Endothelial cell of umbilical vein (primary cell): Measurements from ENCODE around the gene RNASET2. TPM values are rescaled to one million over a fixed set of nuclear protein-coding genes. Genes with fewer than 3 reads are reported as not detected.

Source experiments
- BruUV-seq: library from RNA; stranded (reverse); fragments of 400-500 nt; replicated peaks from 2 replicates; lab custom pipeline; 2021; lab: Mats Ljungman, UMichigan
- CTCF ChIA-PET: fragments of 300-600, 350-600 bp; sonication (Branson Sonifier 250); formaldehyde crosslinking; loops from one replicate; lab custom pipeline; 2021; ENCODE audit warnings: antibody characterized with exemption, inconsistent platforms; lab: Charles Lee
- POLR2A ChIA-PET: fragments of 300-600, 350-600 bp; sonication (Branson Sonifier 250); formaldehyde crosslinking; loops from one replicate; lab custom pipeline; 2021; ENCODE audit warnings: antibody characterized with exemption, inconsistent platforms; lab: Charles Lee
- DNase-seq: peaks from one replicate; pipeline ENCODE4 v3.0.0-alpha.2; 2011; ENCODE audit warnings: low read depth, low spot score
- FAIRE-seq: peaks from 2 replicates; lab custom pipeline; 2011; peaks lifted over from hg19 to GRCh38; lab: Jason Lieb, UNC
- H2AFZ ChIP-seq: 2 replicates; pipeline ENCODE4 v1.6.0; 2012; ENCODE audit warnings: low read depth, low read length, control low read depth, inconsistent platforms
- H3K27ac ChIP-seq: 2 replicates; pipeline ENCODE4 v1.5.1; 2011; ENCODE audit warnings: low read depth, mild to moderate bottlenecking, control low read depth, low read length, moderate library complexity; ENCODE audit not compliant: insufficient read depth
- H3K27me3 ChIP-seq, 2 experiments: 2 replicates each; pipeline versions ENCODE4 v1.6.0 to v1.6.1; 2011; ENCODE audit warnings: low read length in 2 of 2, mixed read lengths in 1 of 2; ENCODE audit not compliant: control insufficient read depth in 2 of 2, insufficient read depth in 2 of 2
- H3K36me3 ChIP-seq, 2 experiments: 2 replicates in 1 of 2; 3 replicates in 1 of 2; pipeline ENCODE4 v1.5.1; 2011; ENCODE audit warnings: low read length in 2 of 2, mild to moderate bottlenecking in 1 of 2, moderate library complexity in 1 of 2; ENCODE audit not compliant: control insufficient read depth in 2 of 2, insufficient read depth in 2 of 2; ENCODE audit errors: extremely low read depth in 1 of 2
- H3K4me1 ChIP-seq: 3 replicates; pipeline ENCODE4 v1.5.1; 2011; ENCODE audit warnings: mild to moderate bottlenecking, low read length; ENCODE audit not compliant: control insufficient read depth, insufficient read depth; ENCODE audit errors: extremely low read depth
- H3K4me2 ChIP-seq: 2 replicates; pipeline ENCODE4 v1.6.1; 2011; ENCODE audit warnings: low read length, control low read depth, mixed read lengths; ENCODE audit not compliant: insufficient read depth
- H3K4me3 ChIP-seq, 3 experiments: fragments of 200-600 bp in 1 of 3; sonication (generic), shearing (Covaris generic) in 1 of 3; replicated peaks in 1 of 3; 2 replicates each; pipeline ENCODE4 v1.5.1; 2011 to 2016; ENCODE audit warnings: control low read depth in 3 of 3, low read length in 3 of 3, mild to moderate bottlenecking in 2 of 3, inconsistent platforms in 1 of 3, low read depth in 1 of 3, moderate library complexity in 1 of 3; ENCODE audit not compliant: insufficient read depth in 1 of 3
- H3K79me2 ChIP-seq: 2 replicates; pipeline ENCODE4 v1.6.0; 2012; ENCODE audit warnings: low read length, inconsistent platforms; ENCODE audit not compliant: control insufficient read depth, insufficient read depth
- H3K9ac ChIP-seq: replicated peaks from 2 replicates; pipeline ENCODE3; 2011; ENCODE audit warnings: low read length, control low read depth; ENCODE audit not compliant: insufficient read depth; ENCODE audit errors: extremely low read depth
- H3K9me1 ChIP-seq: replicated peaks from 3 replicates; pipeline ENCODE4 v1.6.0; 2011; ENCODE audit warnings: mild to moderate bottlenecking, low read length; ENCODE audit not compliant: control insufficient read depth, insufficient read depth; ENCODE audit errors: extremely low read depth
- H3K9me3 ChIP-seq: replicated peaks from 2 replicates; pipeline ENCODE4 v1.5.1; 2012; ENCODE audit warnings: low read length, inconsistent platforms; ENCODE audit not compliant: control insufficient read depth, insufficient read depth
- H4K20me1 ChIP-seq: replicated peaks from 2 replicates; pipeline ENCODE3; 2011; ENCODE audit warnings: mild to moderate bottlenecking, low read length; ENCODE audit not compliant: control insufficient read depth, insufficient read depth; ENCODE audit errors: extremely low read depth
- CTCF ChIP-seq, 2 donors: IDR thresholded peaks; 1 replicate in 1 of 2; 2 replicates in 1 of 2; pipeline ENCODE4 v1.5.1; 2011; ENCODE audit warnings: low read length in 2 of 2, mild to moderate bottlenecking in 2 of 2, moderate library complexity in 2 of 2, control low read depth in 1 of 2, inconsistent platforms in 1 of 2, low read depth in 1 of 2; ENCODE audit not compliant: insufficient read depth in 1 of 2; ENCODE audit errors: extremely low read depth in 1 of 2
- EZH2 ChIP-seq: IDR thresholded peaks from 2 replicates; pipeline ENCODE4 v1.6.1; 2012; ENCODE audit warnings: borderline replicate concordance, low read depth, mild to moderate bottlenecking, moderate library complexity, low read length, inconsistent platforms; ENCODE audit not compliant: severe bottlenecking
- FOS ChIP-seq: IDR thresholded peaks from 2 replicates; pipeline ENCODE4 v1.6.1; 2011; ENCODE audit warnings: mild to moderate bottlenecking, low read length, moderate library complexity, borderline replicate concordance; ENCODE audit not compliant: insufficient read depth
- GATA2 ChIP-seq: IDR thresholded peaks from 2 replicates; pipeline ENCODE4 v1.7.0; 2011; ENCODE audit warnings: low read depth, mild to moderate bottlenecking, moderate library complexity, mixed read lengths, low read length; ENCODE audit not compliant: insufficient read length, insufficient read depth
- JUN ChIP-seq: IDR thresholded peaks from 2 replicates; pipeline ENCODE4 v1.6.1; 2011; ENCODE audit warnings: borderline replicate concordance, low read depth; ENCODE audit not compliant: insufficient read length, insufficient read depth
- MAX ChIP-seq: IDR thresholded peaks from 2 replicates; pipeline ENCODE4 v1.6.1; 2011; ENCODE audit not compliant: insufficient read depth, insufficient read length
- MYC ChIP-seq: IDR thresholded peaks from one replicate; pipeline ENCODE4 v1.6.1; 2011; ENCODE audit warnings: mild to moderate bottlenecking, low read depth, low read length
- POLR2A ChIP-seq: IDR thresholded peaks from 2 replicates; pipeline ENCODE4 v1.6.1; 2012; ENCODE audit warnings: low read depth, mild to moderate bottlenecking, control low read depth, low read length
- POLR2AphosphoS5 ChIP-seq: IDR thresholded peaks from 2 replicates; pipeline ENCODE4 v1.6.1; 2012; ENCODE audit warnings: low read depth, mild to moderate bottlenecking, control low read depth, low read length, moderate library complexity; ENCODE audit not compliant: insufficient read depth
- dilution Hi-C: fragments of 300-500 bp; cut with MboI; formaldehyde crosslinking; loops from one replicate; pipeline ENCODE4 v1.15.0; 2019; ENCODE audit warnings: low sequenced_read_pairs; ENCODE audit not compliant: extremely low pct_ligation_motif_present
- intact Hi-C: fragments of 100-400 bp; cut with micrococcal nuclease; formaldehyde crosslinking; loops from one replicate; pipeline ENCODE4 v1.10.0; 2022
- polyA plus RNA-seq, 4 experiments: library from polyadenylated mRNA; depleted of rRNA in 3 of 4; stranded (reverse) in 3 of 4; unstranded in 1 of 4; fragments of >200 nt; gene quantifications; 2 replicates each; pipeline versions ENCODE4 v1.2.1 to v1.2.3, GENCODE V29; 2011 to 2012; ENCODE audit warnings: missing spikeins in 1 of 4
- total RNA-seq: library from RNA; stranded (reverse); gene quantifications from 2 replicates; pipeline ENCODE4 v1.2.3, GENCODE V29; 2021

RNASET2 gene
- total and polyA plus RNA-seq, 2 donors (not counting 3 experiments of a cell fraction or from before 2014, with no cell fraction given): 10.7 to 11.4 TPM

- FAIRE-seq (no peak), DNase-seq (no peak)
- H3K9me3 ChIP-seq: no peaks in the 10 kb centered on the region
- no peaks in the 10 kb centered on the region for H3K27me3 ChIP-seq
- H3K79me2 ChIP-seq: no peaks in the 10 kb centered on the region
- dilution Hi-C loops: no loop called here
- no peaks in the 10 kb centered on the region for H3K36me3 ChIP-seq
- no peaks in the 10 kb centered on the region for H3K4me1 ChIP-seq
- intact Hi-C loops: no loop called here
- CTCF ChIA-PET: no interaction called here
- no peak overlapping the region for H3K9ac ChIP-seq
- H3K27ac ChIP-seq: no peak overlapping the region
- TF ChIP-seq JUN: no peak
- TF ChIP-seq GATA2: no peak
- no peak for TF ChIP-seq FOS
- TF ChIP-seq MYC: no peak
- TF ChIP-seq POLR2A: no peak
- no peak for TF ChIP-seq MAX
- no peak for TF ChIP-seq EZH2
- TF ChIP-seq POLR2AphosphoS5: no peak
- TF ChIP-seq CTCF (IDR thresholded peaks at IDR 0.05; ENCODE audit: extremely low read depth in 1 of 2, insufficient read depth in 1 of 2, low read depth in 1 of 2, low read length in 2 of 2): no peak
- BruUV-seq: no TSS peak
- H4K20me1 ChIP-seq: no peaks in the 10 kb centered on the region
- no peaks in the 10 kb centered on the region for H3K9me1 ChIP-seq
- H3K4me3 ChIP-seq: no peak overlapping the region
- H3K4me2 ChIP-seq: no peak overlapping the region
- POLR2A ChIA-PET: no interaction called here
- H2AFZ ChIP-seq: no peak overlapping the region
These were observed 29.6 kb downstream of the RNASET2 start for GRCh38 chr6:166926748-166927147.
